K562 (cell line): ENCODE results near the gene FBXO44. TPM values are rescaled to one million over a fixed set of nuclear protein-coding genes. Genes with fewer than 3 reads are reported as not detected.
A peak's percentile ranks its signal among the peaks of the same experiment; 100 is the strongest.

Experiments
- ARID4B ChIP-seq: sonication (generic); formaldehyde crosslinking; IDR thresholded peaks from 2 replicates; pipeline ENCODE4 v1.8.0; 2022; ENCODE audit warnings: mild to moderate bottlenecking, missing genetic modification reagents
- ATF3 ChIP-seq, 2 experiments: fragments of 450-650 bp in 1 of 2; sonication (generic) in 1 of 2; formaldehyde crosslinking in 1 of 2; IDR thresholded peaks in 1 of 2; conservative IDR thresholded peaks in 1 of 2; 2 replicates each; pipeline versions ENCODE4 v1.6.1 to v1.8.1; 2016 to 2023; ENCODE audit warnings: mild to moderate bottlenecking in 2 of 2, moderate library complexity in 2 of 2, inconsistent platforms in 1 of 2, missing genetic modification reagents in 1 of 2
- CBX8 ChIP-seq: fragments of 200-600 bp; sonication (generic); IDR thresholded peaks from 2 replicates; pipeline ENCODE4 v1.6.1; 2012; ENCODE audit warnings: borderline replicate concordance, mixed run types, low read depth, mild to moderate bottlenecking, moderate library complexity, mixed read lengths, low read length, control low read depth, inconsistent platforms; ENCODE audit not compliant: poor library complexity, severe bottlenecking; ENCODE audit errors: extremely low read depth
- CXXC5 ChIP-seq: fragments of 250-450 bp; sonication (Bioruptor Pico); IDR thresholded peaks from 2 replicates; pipeline ENCODE4 v1.8.0; 2022; ENCODE audit warnings: inconsistent platforms, mild to moderate bottlenecking, moderate library complexity
- FOXM1 ChIP-seq, 2 experiments: fragments of 450-650 bp in 1 of 2; sonication (generic) in 1 of 2; formaldehyde crosslinking in 1 of 2; IDR thresholded peaks; 2 replicates each; pipeline versions ENCODE4 v1.6.1 to v1.9.0; 2017 to 2022; ENCODE audit warnings: low read depth in 2 of 2, mild to moderate bottlenecking in 2 of 2, missing genetic modification reagents in 1 of 2, moderate library complexity in 1 of 2
- HDAC2 ChIP-seq: fragments of 450-650 bp; IDR thresholded peaks from 2 replicates; pipeline ENCODE4 v1.6.1; 2016; ENCODE audit warnings: mild to moderate bottlenecking
- KDM4B ChIP-seq, 2 experiments: fragments of 450-650 bp in 1 of 2; sonication (generic) in 1 of 2; IDR thresholded peaks; 2 replicates each; pipeline ENCODE4 v1.6.1; 2016 to 2017; ENCODE audit warnings: borderline replicate concordance in 2 of 2, antibody characterized with exemption in 1 of 2, low read depth in 1 of 2, mild to moderate bottlenecking in 1 of 2
- KHSRP ChIP-seq: fragments of 450-650 bp; IDR thresholded peaks from 2 replicates; pipeline ENCODE4 v1.6.1; 2017
- MEIS2 ChIP-seq: fragments of 450-650 bp; IDR thresholded peaks from 2 replicates; pipeline ENCODE4 v1.6.1; 2014; ENCODE audit warnings: mild to moderate bottlenecking; ENCODE audit not compliant: partially characterized antibody
- MYNN ChIP-seq, 2 experiments: sonication (generic); formaldehyde crosslinking in 1 of 2; IDR thresholded peaks; 2 replicates each; pipeline versions ENCODE4 v1.5.0 to v1.6.1; 2016 to 2020; ENCODE audit warnings: antibody characterized with exemption in 1 of 2, missing genetic modification reagents in 1 of 2
- NELFE ChIP-seq: IDR thresholded peaks from 2 replicates; pipeline ENCODE4 v1.6.1; 2011; ENCODE audit warnings: mild to moderate bottlenecking; ENCODE audit not compliant: insufficient read depth, insufficient read length
- PHB2 ChIP-seq: fragments of 450-650 bp; IDR thresholded peaks from 2 replicates; pipeline ENCODE4 v1.6.1; 2017; ENCODE audit warnings: low read depth
- RUNX1 ChIP-seq: sonication (generic); IDR thresholded peaks from 2 replicates; pipeline ENCODE4 v1.6.1; 2016; ENCODE audit warnings: antibody characterized with exemption, low read depth
- SIN3A ChIP-seq, 2 experiments: fragments of 150-350 bp in 1 of 2; IDR thresholded peaks; 2 replicates each; pipeline ENCODE4 v1.6.1; 2011 to 2016; ENCODE audit warnings: borderline replicate concordance in 2 of 2, low read depth in 2 of 2, low read length in 2 of 2, mild to moderate bottlenecking in 2 of 2, moderate library complexity in 2 of 2; ENCODE audit not compliant: control insufficient read depth in 1 of 2
- STAG1 ChIP-seq: sonication (generic); formaldehyde crosslinking; IDR thresholded peaks from 2 replicates; pipeline ENCODE4 v1.5.0; 2020; ENCODE audit warnings: missing genetic modification reagents, borderline replicate concordance
- ZNF12 ChIP-seq: sonication (generic); formaldehyde crosslinking; IDR thresholded peaks from 2 replicates; pipeline ENCODE4 v1.4.0; 2020; ENCODE audit warnings: mild to moderate bottlenecking, missing genetic modification reagents
- polyA plus RNA-seq, 8 experiments: library from polyadenylated mRNA; depleted of rRNA in 4 of 8; stranded (reverse) in 5 of 8; unstranded in 3 of 8; fragments of >200 nt; fragmentation: Nextera tagmentation in 2 of 8; fragmentation: Illumina TruSeq in 1 of 8; extraction: Ambion mirVana in 2 of 8; extraction: Trizol in 1 of 8; gene quantifications; 2 replicates each; pipeline versions ENCODE4 v1.2.1 to v1.2.3, GENCODE V29; 2011 to 2014; ENCODE audit warnings: inconsistent platforms in 1 of 8, missing spikeins in 1 of 8
- total RNA-seq, 7 experiments: library from RNA; depleted of rRNA in 6 of 7; stranded (reverse); fragments of >200 nt in 6 of 7; fragmentation: Illumina TruSeq in 2 of 7; extraction: Trizol in 2 of 7; gene quantifications; 2 replicates each; pipeline versions ENCODE4 v1.2.1 to v1.2.3, GENCODE V29; 2011 to 2021; ENCODE audit warnings: low replicate concordance in 1 of 7
- TF ChIP-seq, protein P1 (sequence below): sonication (generic); formaldehyde crosslinking; IDR thresholded peaks from 2 replicates; pipeline ENCODE4 v1.8.1; 2022; ENCODE audit warnings: missing genetic modification reagents

The FBXO44 gene
- total and polyA plus RNA-seq, 9 of the 15 experiments (the other 6 are each of a cell fraction or from before 2014, with no cell fraction given): 0.69 to 20.9 (median 6.7) TPM

DNA sequence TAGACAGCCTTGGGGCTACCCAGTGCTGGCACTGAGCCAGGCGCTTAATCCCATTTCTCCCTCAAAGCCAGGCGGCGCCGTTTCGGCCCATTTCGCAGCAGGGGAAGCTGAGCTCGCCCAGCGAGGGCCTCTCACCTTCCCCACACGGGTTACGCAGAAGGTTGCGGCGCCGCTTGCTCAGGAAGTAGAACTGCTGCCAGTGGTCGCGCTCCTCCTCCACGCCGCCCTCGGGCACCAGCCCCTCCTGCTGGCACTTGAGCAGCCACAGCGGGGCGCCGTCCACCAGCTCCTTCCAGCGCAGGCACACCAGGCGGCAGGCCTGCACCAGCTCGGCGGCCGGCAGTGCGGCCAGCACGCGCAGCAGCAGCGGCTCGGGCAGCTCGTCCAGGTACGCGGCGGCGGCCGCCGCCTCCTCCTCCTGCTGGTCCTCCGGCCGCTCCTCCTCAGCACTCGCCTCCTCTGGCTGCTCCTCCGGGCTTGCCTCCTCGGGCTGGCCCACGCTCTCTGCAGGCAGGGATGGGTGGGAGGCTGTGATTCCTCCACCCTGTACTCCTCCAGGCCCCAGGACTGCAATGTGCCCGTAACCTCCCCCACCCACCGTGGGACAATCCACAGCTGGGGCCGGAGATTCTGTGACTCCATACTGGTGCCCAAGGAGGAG, 4.2 kb upstream of the FBXO44 start (continued):
- TF ChIP-seq ZNF12: no peak
- peak; percentile 76; the same call in 1 of the 2 replicates for TF ChIP-seq HDAC2
- TF ChIP-seq CXXC5 (CRISPR knock-in tag): peak; percentile 79
- 0 out of 2 replicates have a peak, but pooled peaks have one; percentile 26 for TF ChIP-seq ARID4B
- no peak for TF ChIP-seq FOXM1 (IDR thresholded peaks at IDR 0.05; ENCODE audit: low read depth)
- TF ChIP-seq FOXM1 (CRISPR knock-in tag; IDR thresholded peaks at IDR 0.05; ENCODE audit: low read depth): peak; percentile 75; the same call in 1 of the 2 replicates
- peak; percentile 81 for TF ChIP-seq MYNN (IDR thresholded peaks at IDR 0.05)
- TF ChIP-seq MYNN (CRISPR knock-in tag; IDR thresholded peaks at IDR 0.05): no peak
- no peak for TF ChIP-seq RUNX1
- TF ChIP-seq ATF3 (IDR thresholded peaks at IDR 0.05): no peak
- TF ChIP-seq ATF3 (CRISPR knock-in tag; conservative IDR thresholded peaks at IDR 0.05): peak; percentile 44; the same call in 1 of the 2 replicates
- no peak for TF ChIP-seq NELFE
- TF ChIP-seq PHB2: no peak
- TF ChIP-seq, protein P1, sequence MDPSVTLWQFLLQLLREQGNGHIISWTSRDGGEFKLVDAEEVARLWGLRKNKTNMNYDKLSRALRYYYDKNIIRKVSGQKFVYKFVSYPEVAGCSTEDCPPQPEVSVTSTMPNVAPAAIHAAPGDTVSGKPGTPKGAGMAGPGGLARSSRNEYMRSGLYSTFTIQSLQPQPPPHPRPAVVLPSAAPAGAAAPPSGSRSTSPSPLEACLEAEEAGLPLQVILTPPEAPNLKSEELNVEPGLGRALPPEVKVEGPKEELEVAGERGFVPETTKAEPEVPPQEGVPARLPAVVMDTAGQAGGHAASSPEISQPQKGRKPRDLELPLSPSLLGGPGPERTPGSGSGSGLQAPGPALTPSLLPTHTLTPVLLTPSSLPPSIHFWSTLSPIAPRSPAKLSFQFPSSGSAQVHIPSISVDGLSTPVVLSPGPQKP (CRISPR knock-in tag): no peak
- peak; percentile 97 for TF ChIP-seq STAG1
- TF ChIP-seq KDM4B (IDR thresholded peaks at IDR 0.05; ENCODE audit: borderline replicate concordance in 2 of 2, low read depth in 1 of 2): 0 out of 4 replicates have a peak, but pooled peaks of 1 of the 2 experiments have one; percentile 50
- TF ChIP-seq SIN3A (IDR thresholded peaks at IDR 0.05; ENCODE audit: borderline replicate concordance in 2 of 2, control insufficient read depth in 1 of 2, low read depth in 2 of 2, low read length in 2 of 2): peak in 1 of 2 experiments; percentile 19; a peak in 1 of 4 replicates
- TF ChIP-seq MEIS2: peak; percentile 2
- no peak for TF ChIP-seq KHSRP
- no peak for TF ChIP-seq CBX8
